Body of pancreas (tissue), 4 donors: ENCODE data around the gene SETMAR. TPM values are rescaled to one million over a fixed set of nuclear protein-coding genes. Genes with fewer than 3 reads are reported as not detected.

Experiments
- ATAC-seq: fragments of 150-250 bp; one replicate; pipeline ENCODE4 v1.9.1; 2016
- DNase-seq, 4 donors: peaks; one replicate each; pipeline ENCODE4 v3.0.0-alpha.2; 2019
- H3K27ac ChIP-seq, 4 donors: fragments of 200-600 bp; sonication (generic); 1 replicate in 3 of 4; 2 replicates in 1 of 4; pipeline versions ENCODE4 v1.5.1 to v1.6.1; 2016 to 2019; ENCODE audit warnings: mild to moderate bottlenecking in 1 of 4, mixed read lengths in 1 of 4, moderate library complexity in 1 of 4
- H3K27me3 ChIP-seq, 2 donors: fragments of 200-600 bp; sonication (generic); one replicate each; pipeline ENCODE4 v1.6.0; 2016; ENCODE audit warnings: mild to moderate bottlenecking in 1 of 2
- H3K36me3 ChIP-seq, 2 donors: fragments of 200-600 bp; sonication (generic); replicated peaks in 1 of 2; 2 replicates each; pipeline ENCODE4 v1.5.1; 2016; ENCODE audit warnings: low read depth in 2 of 2; ENCODE audit not compliant: insufficient read depth in 1 of 2
- H3K4me1 ChIP-seq: fragments of 200-600 bp; sonication (generic); one replicate; pipeline ENCODE4 v1.6.0; 2016
- H3K4me3 ChIP-seq, 2 donors: fragments of 200-600 bp; sonication (generic); 1 replicate in 1 of 2; 2 replicates in 1 of 2; pipeline ENCODE4 v1.5.1; 2016 to 2019
- H3K9me3 ChIP-seq, 3 donors: fragments of 200-600 bp; sonication (generic); 1 replicate in 2 of 3; 2 replicates in 1 of 3; pipeline ENCODE4 v1.5.1; 2016
- CTCF ChIP-seq, 7 experiments: fragments of 450-650 bp in 4 of 7; fragments of 200-600 bp in 3 of 7; sonication (generic) in 3 of 7; IDR thresholded peaks; one replicate each; pipeline ENCODE4 v1.5.1; 2016 to 2019; ENCODE audit warnings: antibody characterized with exemption in 7 of 7
- POLR2A ChIP-seq, 3 donors: fragments of 450-650 bp; IDR thresholded peaks; one replicate each; pipeline ENCODE4 v1.6.1; 2016; ENCODE audit warnings: antibody characterized with exemption in 3 of 3, mild to moderate bottlenecking in 2 of 3
- WGBS, 2 donors: methylation state at CpG; one replicate each; pipeline ENCODE4 v1.1.5; 2017; 5-methylcytosine and 5-hydroxymethylcytosine counted together
- intact Hi-C: fragments of 100-400 bp; cut with DNase I; formaldehyde crosslinking; loops from one replicate; pipeline ENCODE4 v1.15.1; 2023
- total RNA-seq, 2 donors: library from RNA; depleted of rRNA; stranded (reverse); fragments of >200 nt; gene quantifications; one replicate each; pipeline ENCODE4 v1.1.0, GENCODE V29; 2016

The SETMAR gene
- total RNA-seq, 2 donors from 2014 or later = 14.5 to 27.0 TPM

DNA sequence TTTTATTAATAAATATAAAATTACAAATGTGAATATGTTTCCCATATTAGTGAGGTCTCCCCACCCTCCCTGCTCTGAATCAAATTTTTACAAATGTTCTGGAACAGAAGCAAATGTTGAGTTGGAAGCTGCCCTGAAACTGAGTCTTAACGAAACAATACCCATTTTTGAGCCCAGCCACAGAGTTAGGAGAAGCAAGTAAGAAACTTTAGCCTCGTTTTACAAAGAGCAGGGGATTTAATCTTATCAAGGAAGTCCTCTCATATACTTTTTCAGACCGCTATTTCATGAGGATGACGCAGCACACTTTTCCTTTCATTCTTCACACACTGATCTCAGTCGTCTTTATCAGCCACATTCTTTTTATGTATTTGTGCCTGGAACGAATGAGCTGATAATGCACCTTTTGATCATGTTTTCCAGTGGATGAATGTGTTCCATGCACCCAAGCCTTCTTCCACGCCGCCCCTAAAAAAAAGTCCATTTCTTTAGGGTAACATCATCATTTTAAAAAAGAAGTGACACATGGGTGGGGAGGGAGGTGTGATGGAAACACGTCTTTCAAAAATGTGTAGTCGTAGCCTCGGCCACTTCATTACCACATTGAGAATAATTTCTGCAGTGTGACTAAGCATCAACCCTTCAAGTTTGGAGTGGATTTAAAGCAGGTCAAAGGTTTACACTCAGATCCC is 48.1 kb downstream of the SETMAR start:
- no peak for DNase-seq
- TF ChIP-seq POLR2A (IDR thresholded peaks at IDR 0.05) (no peak), CTCF (IDR thresholded peaks at IDR 0.05) (no peak)
- ATAC-seq = peak; percentile 18
- Histone ChIP-seq H3K9me3 (no peaks in the 10 kb centered on the region), H3K27ac (peak overlapping the region in 1 of 4 donors; percentile 39), H3K27me3 (no peaks in the 10 kb centered on the region), H3K4me3 (no peak overlapping the region), H3K36me3 (no peaks in the 10 kb centered on the region), H3K4me1 (peaks cover 14% of the 10 kb centered on the region)
- intact Hi-C loops = no loop called here
- WGBS, 2 donors = 35 to 40% methylated on average over 11 of the region's 11 CpGs

DNA sequence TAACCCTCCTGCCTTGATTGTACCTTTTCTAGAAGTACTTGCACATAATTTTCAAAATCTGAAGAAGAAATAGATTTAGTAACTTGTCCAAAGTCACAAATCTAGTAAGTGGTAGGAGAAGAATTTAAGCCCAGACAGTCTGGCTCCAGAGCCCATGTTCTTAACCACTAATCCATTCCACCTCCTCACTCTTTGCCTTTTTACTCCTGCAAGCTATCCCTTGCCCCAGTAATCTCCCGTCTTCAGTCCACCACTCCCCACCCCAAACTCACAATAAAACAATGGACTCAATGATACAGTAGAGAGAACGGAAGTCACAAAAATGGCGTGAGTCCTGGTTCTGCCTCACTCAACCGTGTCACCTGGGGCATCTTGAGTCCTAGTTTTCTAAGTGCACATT is 48.7 kb downstream of the SETMAR start:
- no peak for DNase-seq
- WGBS, 2 donors = 86 to 93% methylated on average over 4 of the region's 4 CpGs
- Histone ChIP-seq H3K4me1 (peaks cover 20% of the 10 kb centered on the region), H3K4me3 (no peak overlapping the region), H3K27ac (no peak overlapping the region), H3K9me3 (no peaks in the 10 kb centered on the region), H3K36me3 (no peaks in the 10 kb centered on the region), H3K27me3 (no peaks in the 10 kb centered on the region)
- TF ChIP-seq POLR2A (IDR thresholded peaks at IDR 0.05) (no peak), CTCF (IDR thresholded peaks at IDR 0.05) (no peak)
- intact Hi-C loops = no loop called here
- ATAC-seq = no peak

- WGBS, 2 donors = 30 to 32% methylated on average over 6 of the region's 6 CpGs
- ATAC-seq = peak; percentile 23
- peaks cover 32% of the 10 kb centered on the region for H3K4me1 ChIP-seq
Observed at GRCh38 chr3:4355401-4356219, 52.4 kb downstream of the SETMAR start.

GRCh38 chr3:4356220-4356540 is 53.0 kb downstream of the SETMAR start:
- ATAC-seq = no peak
- H3K27ac ChIP-seq = peak overlapping the region in 3 of 4 donors; percentile 31 to 67 (median 60)
- peaks cover 38% of the 10 kb centered on the region for H3K4me1 ChIP-seq
- H3K4me3 ChIP-seq = no peak overlapping the region
- intact Hi-C loops = no loop called here
- no peaks in the 10 kb centered on the region for H3K27me3 ChIP-seq
- DNase-seq = no peak
- H3K36me3 ChIP-seq = no peaks in the 10 kb centered on the region
- no peaks in the 10 kb centered on the region for H3K9me3 ChIP-seq
- 67 to 70% methylated on average over 6 of the region's 6 CpGs for WGBS, 2 donors
- TF ChIP-seq POLR2A (IDR thresholded peaks at IDR 0.05) (no peak), CTCF (IDR thresholded peaks at IDR 0.05) (no peak)

More at GRCh38 chr3:4355401-4356219, 52.4 kb downstream of the SETMAR start:
- no peaks in the 10 kb centered on the region for H3K36me3 ChIP-seq
- peak; percentile 59 to 77 (median 64) for DNase-seq
- no peak overlapping the region for H3K4me3 ChIP-seq
- TF ChIP-seq CTCF (IDR thresholded peaks at IDR 0.05) (no peak), POLR2A (IDR thresholded peaks at IDR 0.05) (no peak)
- intact Hi-C loops = no loop called here
- no peaks in the 10 kb centered on the region for H3K9me3 ChIP-seq
- H3K27ac ChIP-seq = peak overlapping the region in 3 of 4 donors; percentile 31 to 67 (median 60)
- no peaks in the 10 kb centered on the region for H3K27me3 ChIP-seq
